ENCODE results near the gene MRPL53.

MRPL53 gene

DNA sequence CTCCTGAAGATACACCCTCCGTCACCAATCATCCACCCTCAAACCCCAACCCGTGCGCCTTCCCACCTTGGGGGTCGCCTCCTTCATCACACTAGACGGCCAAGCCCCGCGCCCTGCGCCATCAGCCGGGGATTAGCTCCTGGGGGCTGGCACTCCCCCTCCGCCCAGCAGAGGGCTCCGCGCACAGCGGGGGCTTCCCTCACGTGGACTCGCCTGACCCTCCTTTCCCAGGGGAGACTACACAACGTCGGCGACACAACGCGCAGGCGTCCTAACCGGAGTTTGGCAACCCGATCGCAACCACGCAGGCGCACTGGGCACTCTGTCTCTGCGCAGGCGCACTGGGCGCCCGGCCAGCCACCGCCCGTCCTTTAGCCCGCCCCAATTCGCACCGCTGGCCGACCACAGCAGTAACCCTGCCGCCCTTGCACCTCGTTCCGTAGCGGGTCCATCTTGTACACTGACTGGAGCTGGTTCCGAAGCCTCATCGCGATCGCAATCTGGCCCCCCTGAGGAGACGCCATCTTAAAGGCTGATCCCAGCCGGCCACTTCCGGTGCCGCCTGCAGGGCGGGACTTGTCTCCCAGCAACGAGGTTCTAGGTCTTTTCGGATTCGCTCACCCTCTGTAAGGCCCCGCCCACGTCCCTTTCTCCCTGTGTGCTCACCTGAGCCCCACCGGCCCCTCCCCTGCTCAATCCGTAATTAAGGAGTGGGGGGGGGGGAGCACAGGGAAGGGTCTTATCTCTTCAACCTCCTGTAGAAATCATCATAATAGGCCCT lies 34.9 kb upstream of the MRPL53 start, which contains the start of gene PCGF1:
TSS of gene PCGF1 (minus strand) at position 551 of the 781 bp plus-strand sequence. CDS start at position 524, 27 bp downstream.
- DNase-seq: peak; percentile 97 to 98 (median 97)
- peaks cover 0 to 16% (median 8%) of the 10 kb centered on the region in 4 experiments for H3K36me3 ChIP-seq (ENCODE audit: control insufficient read depth in 4 of 4, insufficient read depth in 4 of 4, low read length in 3 of 4)
- H3K27ac ChIP-seq (ENCODE audit: insufficient read depth in 1 of 2, low read depth in 1 of 2, low read length in 2 of 2, poor library complexity in 1 of 2, severe bottlenecking in 2 of 2): peak within 1 kb of the TSS; percentile 92 to 96
- POLR2A ChIA-PET: no interaction called here
- CTCF ChIA-PET: interaction anchor here (0.6 to 12.7 kb wide), 15 partner anchors 10 to 1207 kb away, joined by 3 to 143 read pairs (median 5); partner anchors contain the start of genes AUP1, CCDC142, DQX1 and HTRA2
- peaks cover 0 to 52% (median 34%) of the 10 kb centered on the region in 4 experiments for H3K4me1 ChIP-seq (ENCODE audit: control extremely low read depth in 1 of 4, control insufficient read depth in 4 of 4, insufficient read depth in 4 of 4, low read length in 3 of 4)
- H3K9me3 ChIP-seq (ENCODE audit: control extremely low read depth in 1 of 5, control insufficient read depth in 4 of 5, insufficient read depth in 2 of 5, low read depth in 1 of 5, low read length in 4 of 5): no peaks in the 10 kb centered on the region
- WGBS (ENCODE audit: insufficient coverage): 1% methylated on average over 49 of the region's 56 CpGs
- peaks cover 7 to 63% (median 33%) of the 10 kb centered on the region in 5 experiments for H3K27me3 ChIP-seq (replicated peaks in 2 of 5; ENCODE audit: control insufficient read depth in 4 of 5, insufficient read depth in 5 of 5, low read length in 4 of 5)
- H3K4me3 ChIP-seq (ENCODE audit: control insufficient read depth in 1 of 7, extremely low read depth in 1 of 7, insufficient read depth in 4 of 7, low read depth in 2 of 7, low read length in 6 of 7): peak within 1 kb of the TSS; percentile 80 to 99 (median 91)

DNA sequence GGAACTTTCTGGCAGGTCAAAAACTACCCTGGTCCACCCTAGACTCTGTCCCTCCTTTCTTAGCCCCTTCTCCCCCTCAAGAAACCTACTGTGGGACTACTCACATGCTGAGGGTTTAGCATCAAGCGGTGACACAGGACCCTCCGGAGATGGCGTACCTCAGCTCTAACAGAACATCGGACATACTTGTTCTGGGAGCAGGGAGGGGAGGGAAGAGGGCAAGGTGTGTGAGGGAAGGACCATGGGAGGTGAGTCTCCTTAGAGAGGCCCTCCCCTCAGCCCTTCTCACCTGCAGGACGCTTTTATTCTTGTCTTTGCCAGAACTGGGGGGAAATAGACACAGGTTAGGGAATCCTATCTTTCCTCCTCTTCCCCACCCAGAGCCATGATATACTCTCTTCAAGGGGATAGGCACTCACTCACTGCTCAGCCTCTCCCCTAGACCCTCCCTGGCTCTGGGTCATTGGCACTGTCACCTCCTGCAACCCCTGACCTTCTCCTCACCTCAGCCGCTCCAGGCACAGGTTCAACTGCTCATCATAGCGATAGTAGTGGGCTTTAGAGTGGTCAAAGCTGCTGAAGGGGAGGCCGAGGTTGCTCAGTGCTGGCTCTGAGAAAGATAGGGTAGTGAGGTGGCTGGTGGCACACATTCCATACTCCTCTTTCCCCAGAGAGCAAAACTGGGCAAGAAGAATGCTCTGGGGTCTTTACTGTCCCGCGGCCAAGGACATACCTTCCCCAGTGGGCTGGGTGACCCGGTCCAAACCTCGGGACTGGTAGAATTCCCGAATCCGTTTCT lies 33.2 kb upstream of the MRPL53 start:
- 100% methylated on average over 2 of the region's 14 CpGs for WGBS (ENCODE audit: insufficient coverage)
- no peak overlapping the region for H3K27ac ChIP-seq (ENCODE audit: insufficient read depth in 1 of 2, low read depth in 1 of 2, low read length in 2 of 2, poor library complexity in 1 of 2, severe bottlenecking in 2 of 2)
- peaks cover 0 to 16% (median 8%) of the 10 kb centered on the region in 4 experiments for H3K36me3 ChIP-seq (ENCODE audit: control insufficient read depth in 4 of 4, insufficient read depth in 4 of 4, low read length in 3 of 4)
- H3K9me3 ChIP-seq (ENCODE audit: control extremely low read depth in 1 of 5, control insufficient read depth in 4 of 5, insufficient read depth in 2 of 5, low read depth in 1 of 5, low read length in 4 of 5): no peaks in the 10 kb centered on the region
- DNase-seq: no peak
- POLR2A ChIA-PET: no interaction called here
- CTCF ChIA-PET: interaction anchor here (0.6 to 12.7 kb wide), 9 partner anchors 9 to 85 kb away, joined by 3 to 143 read pairs (median 3); partner anchors contain the start of genes AUP1, DQX1 and HTRA2
- H3K4me1 ChIP-seq (ENCODE audit: control extremely low read depth in 1 of 4, control insufficient read depth in 4 of 4, insufficient read depth in 4 of 4, low read length in 3 of 4): peaks cover 0 to 55% (median 38%) of the 10 kb centered on the region in 4 experiments
- H3K4me3 ChIP-seq (ENCODE audit: control insufficient read depth in 1 of 7, extremely low read depth in 1 of 7, insufficient read depth in 4 of 7, low read depth in 2 of 7, low read length in 6 of 7): no peak overlapping the region
- peaks cover 7 to 64% (median 29%) of the 10 kb centered on the region in 5 experiments for H3K27me3 ChIP-seq (replicated peaks in 2 of 5; ENCODE audit: control insufficient read depth in 4 of 5, insufficient read depth in 5 of 5, low read length in 4 of 5)

DNA sequence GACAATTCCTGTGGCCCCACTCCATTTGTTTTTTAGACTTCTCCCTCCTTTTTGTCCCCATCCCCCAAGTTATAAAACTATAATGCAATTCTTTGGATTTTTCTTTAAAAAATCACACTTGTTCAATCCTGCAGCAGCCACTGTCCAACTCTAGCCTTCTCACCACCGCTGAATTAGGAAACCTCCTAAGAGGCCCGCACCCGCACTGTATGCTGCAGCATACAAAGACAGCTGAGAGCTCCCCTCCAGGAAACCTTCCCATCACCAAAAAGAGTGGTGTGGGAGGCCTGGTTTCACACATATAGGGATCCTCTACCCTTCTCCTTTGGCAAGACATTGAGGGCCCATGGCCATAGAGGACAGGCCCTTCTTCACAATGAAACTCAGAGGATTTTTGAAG lies 32.1 kb upstream of the MRPL53 start:
- Histone ChIP-seq H3K4me1 (ENCODE audit: control extremely low read depth in 1 of 4, control insufficient read depth in 4 of 4, insufficient read depth in 4 of 4, low read length in 3 of 4) (peaks cover 0 to 58% (median 42%) of the 10 kb centered on the region in 4 experiments), H3K4me3 (ENCODE audit: control insufficient read depth in 1 of 7, extremely low read depth in 1 of 7, insufficient read depth in 4 of 7, low read depth in 2 of 7, low read length in 6 of 7) (no peak overlapping the region), H3K9me3 (ENCODE audit: control extremely low read depth in 1 of 5, control insufficient read depth in 4 of 5, insufficient read depth in 2 of 5, low read depth in 1 of 5, low read length in 4 of 5) (no peaks in the 10 kb centered on the region), H3K36me3 (ENCODE audit: control insufficient read depth in 4 of 4, insufficient read depth in 4 of 4, low read length in 3 of 4) (peaks cover 0 to 16% (median 8%) of the 10 kb centered on the region in 4 experiments), H3K27ac (ENCODE audit: insufficient read depth in 1 of 2, low read depth in 1 of 2, low read length in 2 of 2, poor library complexity in 1 of 2, severe bottlenecking in 2 of 2) (no peak overlapping the region), H3K27me3 (replicated peaks in 2 of 5; ENCODE audit: control insufficient read depth in 4 of 5, insufficient read depth in 5 of 5, low read length in 4 of 5) (peaks cover 4 to 64% (median 33%) of the 10 kb centered on the region in 5 experiments)
- WGBS (ENCODE audit: insufficient coverage): 80% methylated on average over 1 of the region's 3 CpGs
- DNase-seq: no peak
- POLR2A ChIA-PET: no interaction called here
- CTCF ChIA-PET: interaction anchor here (0.6 to 12.7 kb wide), 12 partner anchors 8 to 82 kb away, joined by 3 to 143 read pairs (median 6); partner anchors contain the start of genes AUP1, CCDC142, DQX1 and HTRA2

DNA sequence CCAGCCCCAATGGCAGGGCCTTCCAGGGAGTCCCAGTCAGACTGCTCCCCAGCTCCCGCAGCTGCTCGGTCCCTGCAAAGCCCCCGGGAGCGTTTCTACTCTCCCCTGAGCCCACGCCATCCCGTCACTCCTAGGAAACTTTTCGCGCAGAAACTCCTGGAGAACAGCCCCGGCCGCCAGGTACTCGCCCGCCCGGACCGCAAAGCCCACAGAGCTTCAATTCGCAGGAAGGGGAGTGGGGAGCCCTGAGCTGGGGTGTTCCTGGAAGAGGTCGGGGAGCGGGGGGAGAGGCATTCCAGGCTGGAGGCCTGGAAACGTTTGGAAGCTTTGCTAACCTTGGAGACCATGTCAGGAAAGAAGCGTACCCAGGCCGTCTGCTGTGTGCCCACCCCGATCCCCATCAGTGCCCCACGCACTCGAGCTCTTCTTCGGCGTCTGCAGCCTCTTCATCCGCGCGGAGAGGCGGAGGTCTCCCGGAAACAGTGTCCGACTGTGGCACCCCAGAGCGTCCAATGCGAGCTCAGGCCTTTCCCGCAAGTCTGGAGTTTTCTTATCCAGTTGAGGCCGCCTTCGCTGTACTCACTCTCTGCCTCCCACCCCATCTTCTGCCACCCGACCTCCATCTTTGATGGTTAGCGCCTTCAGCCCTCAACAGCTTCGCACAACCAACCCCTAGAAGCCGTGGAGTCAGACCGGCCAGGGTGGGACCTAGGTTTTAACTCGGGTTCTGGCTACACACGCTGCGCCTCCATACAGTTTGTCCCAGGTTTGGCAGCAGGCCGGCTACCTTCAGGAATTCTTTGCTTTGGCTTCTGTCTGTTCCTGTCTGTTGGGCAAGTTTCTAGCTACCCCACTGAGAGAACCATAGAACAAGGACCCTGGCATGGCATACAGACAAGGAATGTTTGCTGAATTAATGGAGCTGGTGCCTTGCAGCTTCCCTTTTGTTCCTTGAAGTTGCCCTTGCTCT lies 31.3 kb upstream of the MRPL53 start:
- CTCF ChIA-PET: interaction anchor here (0.7 to 12.7 kb wide), 16 partner anchors 9 to 83 kb away, joined by 3 to 143 read pairs (median 4); partner anchors contain the start of genes AUP1, CCDC142, DQX1 and HTRA2
- no peaks in the 10 kb centered on the region for H3K9me3 ChIP-seq (ENCODE audit: control extremely low read depth in 1 of 5, control insufficient read depth in 4 of 5, insufficient read depth in 2 of 5, low read depth in 1 of 5, low read length in 4 of 5)
- peaks cover 0 to 16% (median 8%) of the 10 kb centered on the region in 4 experiments for H3K36me3 ChIP-seq (ENCODE audit: control insufficient read depth in 4 of 4, insufficient read depth in 4 of 4, low read length in 3 of 4)
- peaks cover 3 to 71% (median 36%) of the 10 kb centered on the region in 5 experiments for H3K27me3 ChIP-seq (replicated peaks in 2 of 5; ENCODE audit: control insufficient read depth in 4 of 5, insufficient read depth in 5 of 5, low read length in 4 of 5)
- 60% methylated on average over 40 of the region's 45 CpGs for WGBS (ENCODE audit: insufficient coverage)
- H3K4me3 ChIP-seq (ENCODE audit: control insufficient read depth in 1 of 7, extremely low read depth in 1 of 7, insufficient read depth in 4 of 7, low read depth in 2 of 7, low read length in 6 of 7): peak overlapping the region in 6 of 7 experiments; percentile 20 to 79 (median 66)
- POLR2A ChIA-PET: interaction anchor here (0.6 kb wide), 1 partner anchor 29 kb away, joined by 3 read pairs; no protein-coding TSS in a partner anchor
- no peak for DNase-seq
- peak overlapping the region in 1 of 2 experiments; percentile 54 for H3K27ac ChIP-seq (ENCODE audit: insufficient read depth in 1 of 2, low read depth in 1 of 2, low read length in 2 of 2, poor library complexity in 1 of 2, severe bottlenecking in 2 of 2)
- peaks cover 0 to 66% (median 50%) of the 10 kb centered on the region in 4 experiments for H3K4me1 ChIP-seq (ENCODE audit: control extremely low read depth in 1 of 4, control insufficient read depth in 4 of 4, insufficient read depth in 4 of 4, low read length in 3 of 4)

DNA sequence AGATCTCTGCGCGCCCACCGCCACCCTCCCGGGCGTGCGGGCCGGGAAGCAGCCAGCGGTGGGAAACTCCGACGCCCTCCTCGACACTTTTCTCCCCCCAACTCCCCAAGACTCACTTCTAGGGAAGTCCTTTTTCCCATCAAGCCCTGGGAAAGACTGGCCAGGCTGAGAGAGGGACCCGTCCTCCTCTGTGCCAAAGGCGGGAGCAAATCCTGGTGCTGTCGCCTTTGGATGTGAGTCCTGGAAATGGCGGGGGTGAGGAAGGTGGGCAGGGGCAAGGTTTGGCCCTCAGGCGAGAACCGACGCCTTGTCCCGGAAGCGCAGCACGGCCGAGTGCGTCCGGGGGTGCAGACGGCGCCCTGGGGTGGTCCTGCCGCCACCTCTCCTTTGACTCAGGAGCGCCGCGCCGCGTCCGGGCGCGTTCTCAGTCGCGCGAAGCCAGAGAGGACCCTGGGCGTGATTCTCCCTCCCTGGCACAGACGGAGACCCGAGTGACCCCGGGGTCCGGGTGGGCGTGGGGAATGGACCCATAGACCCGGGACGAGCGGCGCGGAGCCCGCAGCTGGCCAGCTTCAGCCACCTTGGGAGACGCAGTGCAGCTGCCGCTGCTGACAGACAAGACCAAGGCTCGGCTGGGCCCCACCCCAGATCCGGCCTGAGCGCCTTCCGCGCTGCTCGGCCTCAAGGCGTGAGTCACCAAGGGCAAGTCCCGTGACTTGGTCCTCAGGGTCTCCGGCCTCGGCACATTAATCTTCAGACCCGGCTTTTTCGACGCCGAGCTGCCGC lies 30.4 kb upstream of the MRPL53 start:
- peaks cover 4 to 67% (median 53%) of the 10 kb centered on the region in 4 experiments for H3K4me1 ChIP-seq (ENCODE audit: control extremely low read depth in 1 of 4, control insufficient read depth in 4 of 4, insufficient read depth in 4 of 4, low read length in 3 of 4)
- POLR2A ChIA-PET: interaction anchor here (0.6 kb wide), 1 partner anchor 29 kb away, joined by 3 read pairs; no protein-coding TSS in a partner anchor

More for the DNA sequence above, 30.4 kb upstream of the MRPL53 start:
- Histone ChIP-seq H3K27me3 (replicated peaks in 2 of 5; ENCODE audit: control insufficient read depth in 4 of 5, insufficient read depth in 5 of 5, low read length in 4 of 5) (peaks cover 0 to 73% (median 41%) of the 10 kb centered on the region in 5 experiments), H3K4me3 (ENCODE audit: control insufficient read depth in 1 of 7, extremely low read depth in 1 of 7, insufficient read depth in 4 of 7, low read depth in 2 of 7, low read length in 6 of 7) (peak overlapping the region; percentile 20 to 79 (median 62)), H3K36me3 (ENCODE audit: control insufficient read depth in 4 of 4, insufficient read depth in 4 of 4, low read length in 3 of 4) (peaks cover 0 to 16% (median 8%) of the 10 kb centered on the region in 4 experiments), H3K9me3 (ENCODE audit: control extremely low read depth in 1 of 5, control insufficient read depth in 4 of 5, insufficient read depth in 2 of 5, low read depth in 1 of 5, low read length in 4 of 5) (no peaks in the 10 kb centered on the region), H3K27ac (ENCODE audit: insufficient read depth in 1 of 2, low read depth in 1 of 2, low read length in 2 of 2, poor library complexity in 1 of 2, severe bottlenecking in 2 of 2) (peak overlapping the region in 1 of 2 experiments; percentile 54)
- 1% methylated on average over 60 of the region's 67 CpGs for WGBS (ENCODE audit: insufficient coverage)
- DNase-seq: peak; percentile 45 to 73 (median 62)
- CTCF ChIA-PET: interaction anchor here (0.7 to 12.7 kb wide), 11 partner anchors 10 to 84 kb away, joined by 3 to 143 read pairs (median 6); partner anchors contain the start of genes AUP1, CCDC142, DQX1 and HTRA2

Measured in common myeloid progenitor, CD34-positive (primary cell).